CD4-positive, alpha-beta T cell treated with Interleukin-6 at 100 ng/mL for 8 hours (primary cell): ENCODE results near the gene WDR76.
"Not testable (repeated sequence)": the region's sequence is repeated elsewhere in the genome, so short reads cannot be mapped to it uniquely, and the experiment has no call there.

Source experiments
- DNase-seq: peaks from one replicate; pipeline ENCODE4 v3.0.0-alpha.2; 2020; ENCODE audit warnings: mixed read lengths, low spot score

Gene WDR76

DNA sequence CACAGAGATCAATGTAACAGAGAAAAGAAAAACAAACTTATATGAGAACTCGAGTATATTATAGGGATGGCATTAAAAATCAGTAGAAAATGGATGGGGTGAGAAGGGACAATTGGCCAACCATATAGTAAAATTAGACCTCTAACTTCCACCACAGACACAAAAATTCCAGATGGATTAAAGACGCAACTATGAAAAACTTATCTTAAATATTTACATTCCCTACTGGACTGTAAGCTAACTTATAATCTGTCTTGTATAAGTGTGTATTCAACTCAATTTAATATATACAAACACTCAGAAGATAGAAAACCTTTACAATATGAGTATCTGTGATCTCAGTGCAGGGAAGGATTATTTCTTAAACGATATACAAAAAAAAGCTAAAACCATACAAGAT lies 5.3 kb upstream of the WDR76 start:
- no peak for DNase-seq

DNA sequence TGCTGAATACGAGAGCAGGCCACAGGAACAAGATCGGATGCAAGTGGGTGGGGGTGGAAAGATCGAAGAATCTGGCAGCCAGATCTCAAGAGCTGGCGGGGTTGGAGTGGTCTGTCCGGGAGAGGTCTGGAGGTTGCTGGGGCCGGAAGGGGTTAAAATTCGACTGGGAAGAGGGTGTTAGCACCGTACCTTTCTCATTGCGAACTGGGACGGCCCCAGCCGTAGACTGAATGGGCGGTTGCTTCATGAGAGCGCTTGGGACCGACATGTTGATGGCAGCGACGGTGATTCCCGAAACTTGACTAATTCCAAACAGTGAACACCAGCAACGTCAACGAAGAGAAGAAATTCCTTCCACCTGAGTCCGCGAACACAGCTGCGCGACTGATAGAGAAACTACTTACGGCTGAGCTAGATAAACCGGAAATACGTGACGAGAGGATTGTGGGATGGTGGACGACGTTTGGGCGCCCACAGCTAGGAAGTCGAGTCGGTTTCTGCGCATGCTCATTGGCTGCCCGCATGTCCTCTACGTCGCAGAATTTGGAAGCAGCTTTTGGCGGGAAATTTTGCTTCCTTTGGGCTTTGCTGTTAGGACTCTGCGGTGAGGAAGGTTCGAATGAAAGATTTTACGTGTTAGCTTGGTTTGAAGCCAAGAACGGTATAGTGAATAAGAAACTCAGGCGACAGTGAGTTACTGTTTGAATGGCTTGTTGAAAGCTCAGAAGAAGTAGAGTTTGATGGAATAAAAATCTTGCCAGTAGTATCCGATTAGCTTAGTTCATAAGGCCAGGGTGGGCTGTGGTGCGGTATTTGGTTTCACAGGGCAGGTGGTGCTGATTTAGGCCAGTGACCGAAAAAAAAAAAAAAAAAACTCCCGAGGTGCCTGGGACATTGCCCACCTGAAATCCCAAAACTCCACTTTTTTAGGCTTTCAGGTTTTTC lies 2.2 kb upstream of the WDR76 start, which contains the start of gene MFAP1:
Gene MFAP1, minus strand, starts transcription at position 389 of the 945 bp plus-strand sequence. Its CDS starts 121 bp downstream, at position 268.
- DNase-seq, result peak; percentile 95

DNA sequence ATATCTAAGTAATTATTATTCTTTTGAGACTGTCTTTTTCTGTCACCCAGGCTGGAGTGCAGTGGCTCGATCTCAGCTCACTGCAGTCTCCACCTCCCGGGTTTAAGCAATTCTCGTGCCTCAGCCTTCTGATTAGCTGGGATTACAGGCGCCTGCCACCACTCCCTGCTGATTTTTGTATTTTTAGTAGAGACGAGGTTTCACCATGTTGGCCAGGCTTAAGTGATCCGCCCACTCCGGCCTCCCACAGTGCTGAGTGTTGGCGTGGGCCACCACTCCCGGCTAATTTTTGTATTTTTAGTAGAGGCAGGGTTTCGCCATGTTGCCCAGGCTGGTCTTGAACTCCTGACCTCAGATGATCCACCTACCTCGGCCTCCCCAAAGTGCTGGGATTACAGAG lies 1.5 kb upstream of the WDR76 start:
- not testable (repeated sequence) for DNase-seq

DNA sequence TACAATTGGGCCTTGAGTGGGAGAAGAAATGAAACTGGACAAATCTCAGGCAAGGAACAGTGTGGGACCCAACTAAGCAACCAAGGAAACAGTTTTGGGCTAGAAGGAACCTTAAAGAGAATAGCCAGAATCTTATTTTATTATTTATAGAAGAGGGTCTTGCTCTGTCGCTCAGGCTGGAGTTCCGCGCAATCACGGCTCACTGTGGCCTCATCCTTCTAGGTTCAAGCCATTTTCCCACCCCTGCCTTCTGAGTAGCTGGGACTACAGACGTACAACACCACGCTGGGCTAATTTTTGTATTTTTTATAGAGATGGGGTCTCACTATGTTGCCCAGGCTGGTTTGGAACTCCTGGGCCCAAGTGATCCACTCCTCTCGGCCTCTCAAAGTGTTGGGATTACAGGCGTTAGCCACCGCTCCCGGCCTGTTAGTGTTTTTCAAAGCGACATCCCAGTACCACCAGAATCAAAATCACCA lies 734 bp upstream of the WDR76 start:
- no peak for DNase-seq

DNA sequence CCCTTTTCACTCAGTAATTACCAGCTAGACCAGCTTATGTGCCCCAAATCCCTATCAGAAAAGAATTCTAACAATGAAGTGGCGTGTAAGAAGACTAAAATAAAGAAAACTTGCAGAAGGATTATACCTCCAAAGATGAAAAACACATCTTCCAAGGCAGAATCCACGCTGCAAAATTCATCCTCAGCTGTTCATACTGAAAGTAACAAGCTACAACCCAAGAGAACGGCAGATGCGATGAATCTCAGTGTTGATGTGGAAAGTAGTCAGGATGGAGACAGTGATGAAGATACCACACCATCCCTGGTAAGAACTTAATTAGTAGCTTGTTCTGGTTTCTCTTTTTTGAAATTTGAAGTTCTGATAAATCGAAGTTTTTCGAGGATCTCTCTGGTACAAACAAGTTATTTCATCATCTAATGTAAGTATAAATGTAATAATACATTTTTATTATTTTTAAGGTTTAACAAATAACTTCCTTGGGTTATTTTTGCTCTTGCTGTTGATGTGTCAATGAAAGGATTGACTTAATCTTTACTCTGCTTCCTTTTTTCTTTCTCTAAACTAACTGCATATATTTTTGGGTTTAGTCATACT lies 1.4 kb downstream of the WDR76 start:
- no peak for DNase-seq

DNA sequence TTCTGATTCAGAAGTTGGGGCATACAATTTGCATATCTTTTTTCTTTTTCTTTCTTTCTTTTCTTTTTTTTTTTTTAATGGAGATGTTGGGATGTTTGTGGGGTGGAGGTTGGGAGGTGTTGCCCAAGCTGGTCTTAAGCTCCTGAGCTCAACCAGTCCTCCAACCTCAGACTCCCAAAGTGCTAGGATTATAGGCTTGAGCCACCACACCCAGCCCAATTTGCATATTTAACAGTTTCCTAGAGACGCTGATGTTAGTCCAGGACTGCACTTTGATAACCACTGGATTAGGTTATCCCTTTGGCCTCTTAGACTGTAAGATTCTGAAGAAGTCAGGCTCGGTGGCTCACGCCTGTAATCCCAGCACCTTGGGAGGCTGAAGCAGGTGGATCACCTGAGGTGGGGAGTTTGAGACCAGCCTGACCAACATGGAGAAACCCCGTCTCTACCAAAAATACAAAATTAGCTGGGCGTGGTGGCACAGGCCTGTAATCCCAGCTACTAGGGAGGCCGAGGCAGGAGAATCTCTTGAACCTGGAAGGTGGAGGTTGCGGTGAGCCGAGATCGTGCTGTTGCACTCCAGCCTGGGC lies 3.2 kb downstream of the WDR76 start:
- not testable (repeated sequence) for DNase-seq

DNA sequence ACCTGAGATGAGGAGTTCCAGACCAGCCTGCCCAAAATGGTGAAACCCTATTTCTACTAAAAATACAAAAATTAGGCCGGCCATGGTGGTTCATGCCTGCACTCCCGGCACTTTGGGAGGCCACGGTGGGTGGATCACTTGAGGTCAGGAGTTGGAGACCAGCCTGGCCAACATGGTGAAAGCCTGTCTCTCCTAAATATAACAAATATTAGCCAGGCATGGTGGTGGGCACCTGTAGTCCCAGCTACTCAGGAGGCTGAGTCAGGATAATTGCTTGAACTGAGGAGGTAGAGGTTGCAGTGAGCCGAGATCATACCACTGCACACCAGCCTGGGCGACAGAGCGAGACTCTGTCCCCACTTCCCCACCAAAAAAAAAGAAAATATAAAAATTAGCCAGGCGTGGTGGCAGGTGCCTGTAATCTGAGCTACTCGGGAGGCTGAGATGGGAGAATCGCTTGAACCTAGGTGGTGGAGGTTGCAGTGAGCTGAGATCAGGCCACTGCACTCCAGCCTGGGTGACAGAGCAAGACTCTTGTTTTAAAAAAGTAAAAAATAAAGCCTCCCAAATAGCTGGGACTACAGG lies 4.0 kb downstream of the WDR76 start:
- not testable (repeated sequence) for DNase-seq

DNA sequence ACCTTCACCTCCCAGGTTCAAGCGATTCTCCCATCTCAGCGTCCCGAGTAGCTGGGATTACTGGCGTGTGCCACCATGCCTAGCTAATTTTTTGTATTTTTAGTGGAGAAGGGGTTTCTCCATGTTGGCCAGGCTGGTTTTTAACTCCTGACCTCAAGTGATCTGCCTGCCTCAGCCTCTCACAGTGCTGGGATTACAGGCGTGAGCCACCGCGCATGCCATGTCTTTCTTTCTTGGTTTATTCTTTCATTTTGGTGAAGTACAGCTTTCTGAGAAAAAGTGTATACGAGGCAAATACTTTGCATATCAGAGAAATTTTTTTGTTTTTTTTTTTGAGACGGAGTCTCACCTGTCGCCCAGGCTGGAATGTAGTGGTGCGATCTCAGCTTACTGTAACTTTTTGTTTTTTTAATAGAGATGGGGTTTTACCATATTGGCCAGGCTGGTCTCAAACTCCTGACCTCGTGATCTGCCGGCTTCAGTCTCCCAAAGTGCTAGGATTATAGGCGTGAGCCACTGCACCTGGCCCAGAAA lies 4.8 kb downstream of the WDR76 start:
- not testable (repeated sequence) for DNase-seq

DNA sequence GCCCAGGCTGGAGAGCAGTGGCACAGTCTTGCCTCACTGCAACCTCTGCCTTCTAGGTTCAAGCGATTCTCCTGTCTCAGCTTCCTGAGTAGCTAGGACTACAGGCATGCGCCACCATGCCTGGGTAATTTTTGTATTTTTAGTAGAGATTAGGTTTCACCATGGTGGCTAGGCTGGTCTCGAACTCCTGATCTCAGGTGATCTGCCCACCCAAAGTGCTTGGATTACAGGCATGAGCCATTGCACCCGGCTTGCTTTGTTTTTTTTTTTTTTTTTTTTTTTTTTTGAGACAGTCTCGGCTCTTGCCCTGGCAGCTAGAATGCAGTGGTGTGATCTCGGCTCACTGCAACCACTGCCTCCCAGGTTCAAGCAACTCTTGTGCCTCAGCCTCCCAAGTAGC lies 5.7 kb downstream of the WDR76 start:
- DNase-seq, result not testable (repeated sequence)

DNA sequence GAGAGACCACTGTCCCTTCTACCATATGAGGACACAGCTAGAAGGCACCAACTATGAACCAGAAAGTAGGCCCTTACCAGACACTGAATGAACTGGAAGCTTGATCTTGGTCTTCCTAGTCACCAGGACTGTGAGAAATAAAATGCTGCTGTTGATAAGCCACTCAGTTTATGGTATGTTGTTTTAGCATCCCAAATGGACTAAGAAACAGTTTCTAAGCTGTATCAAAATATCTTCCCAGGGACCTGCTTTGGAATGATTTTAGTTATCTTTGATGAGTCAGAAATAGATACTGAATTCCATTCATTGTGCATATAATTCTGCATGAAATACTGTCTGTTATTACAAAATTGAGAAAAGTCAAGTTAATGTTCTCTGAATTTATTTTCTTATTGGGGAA lies 18.6 kb downstream of the WDR76 start:
- no peak for DNase-seq

DNA sequence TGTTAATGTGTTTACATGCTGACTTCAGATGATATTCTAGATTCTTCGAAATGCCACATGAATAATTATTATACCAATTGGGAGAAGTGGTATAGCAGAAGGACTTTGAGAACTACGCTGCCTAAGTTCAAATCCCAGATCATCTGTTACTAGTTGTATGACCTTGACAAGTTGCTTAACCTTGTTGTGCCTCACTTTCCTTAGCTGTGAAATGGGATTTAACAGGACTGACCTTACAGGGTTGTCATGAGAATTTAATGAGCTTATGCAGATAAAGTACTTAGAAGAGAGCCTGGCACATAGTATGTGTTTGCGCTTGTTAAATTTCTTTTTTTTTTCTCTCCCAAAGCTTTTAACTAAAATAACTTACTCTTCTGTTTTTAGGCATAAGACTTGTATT lies 24.4 kb downstream of the WDR76 start:
- no peak for DNase-seq

DNA sequence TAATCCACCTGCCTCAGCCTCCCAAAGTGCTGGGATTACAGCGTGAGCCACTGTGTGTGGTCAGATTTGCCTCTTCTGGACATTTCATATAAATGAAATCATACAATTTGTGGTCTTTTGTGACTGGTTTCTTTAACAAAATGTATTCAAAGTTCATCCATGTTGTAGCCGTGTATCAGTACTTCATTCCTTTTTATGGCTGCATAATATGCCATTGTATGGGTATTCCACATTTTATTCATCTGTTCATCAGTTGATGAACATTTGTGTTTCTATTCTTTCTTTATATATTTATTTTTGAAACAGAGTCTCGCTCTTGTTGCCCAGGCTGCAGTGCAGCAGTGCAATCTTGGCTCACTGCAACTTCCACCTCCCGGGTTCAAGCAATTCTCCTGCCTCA lies 25.8 kb downstream of the WDR76 start:
- no peak for DNase-seq

DNA sequence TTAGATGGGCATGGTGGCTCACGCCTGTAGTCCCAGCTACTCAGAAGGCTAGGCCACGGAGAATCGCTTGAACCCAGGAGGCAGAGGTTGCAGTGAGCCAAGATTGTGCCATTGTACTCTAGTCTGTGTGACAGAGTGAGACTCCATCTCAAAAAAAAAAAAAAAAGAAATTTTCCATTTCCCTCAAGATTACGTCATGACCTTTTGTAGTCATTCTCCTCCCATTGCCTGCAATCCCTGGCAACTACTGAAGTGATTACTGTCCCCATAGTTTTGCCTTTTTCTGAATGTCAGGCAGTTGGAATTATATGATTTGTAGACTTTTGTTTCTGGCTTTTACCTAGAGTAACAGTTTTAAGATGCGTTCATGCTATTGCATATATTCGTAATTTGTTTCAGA lies 28.0 kb downstream of the WDR76 start:
- no peak for DNase-seq

DNA sequence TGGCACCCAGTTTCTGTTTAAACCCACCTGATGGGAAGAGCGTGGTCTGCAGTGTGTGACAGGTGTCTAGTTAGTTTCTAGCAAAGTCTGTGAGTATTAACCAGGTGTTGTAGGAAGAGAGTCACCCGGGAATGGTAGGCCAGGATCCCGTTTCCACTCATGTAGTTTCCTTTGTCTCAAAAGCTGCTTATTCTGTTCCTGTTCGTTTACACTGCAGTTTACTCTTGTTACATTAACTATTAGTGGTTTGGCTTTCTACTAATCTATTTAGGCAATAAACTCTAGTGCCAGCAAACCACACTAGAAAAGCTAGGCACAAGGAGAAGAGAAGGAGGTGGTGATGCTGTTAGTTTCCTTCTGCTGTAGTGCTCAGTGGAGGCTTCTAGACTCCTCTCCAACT lies 32.7 kb downstream of the WDR76 start:
- DNase-seq, result no peak

DNA sequence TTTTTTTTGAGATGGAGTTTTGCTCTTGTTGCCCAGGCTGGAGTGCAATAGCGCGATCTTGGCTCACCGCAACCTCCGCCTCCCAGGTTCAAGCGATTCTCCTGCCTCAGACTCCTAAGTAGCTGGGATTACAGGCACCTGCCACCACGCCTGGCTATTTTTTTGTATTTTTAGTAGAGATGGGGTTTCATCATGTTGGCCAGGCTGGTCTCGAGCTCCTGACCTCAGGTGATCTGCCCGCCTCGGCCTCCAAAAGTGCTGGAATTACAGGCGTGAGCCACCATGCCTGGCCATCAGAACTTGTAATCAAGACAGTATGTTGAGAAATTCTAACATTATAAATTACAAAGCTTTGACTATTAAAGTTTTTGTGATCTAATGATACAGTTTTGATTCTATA lies 39.8 kb downstream of the WDR76 start:
- not testable (repeated sequence) for DNase-seq

DNA sequence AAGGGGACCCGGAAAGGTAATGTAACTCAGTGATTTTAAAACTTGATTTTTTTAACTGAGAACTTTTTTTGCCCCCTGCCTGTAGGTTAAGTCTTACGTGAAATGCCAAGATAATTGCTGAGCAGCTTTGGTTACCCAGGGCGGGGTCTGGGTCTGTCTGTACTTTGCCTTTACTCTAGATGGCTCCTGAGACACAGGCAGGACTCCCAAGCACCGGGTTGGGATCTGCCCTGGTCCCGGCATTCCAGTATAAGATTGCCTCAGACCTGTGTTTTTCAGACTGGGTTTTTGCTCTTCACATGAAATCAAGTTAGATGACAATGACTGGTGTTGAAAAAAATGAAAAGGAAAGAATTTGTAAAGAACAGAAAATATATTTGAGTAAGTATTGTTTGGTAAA lies 40.3 kb downstream of the WDR76 start:
- no peak for DNase-seq

DNA sequence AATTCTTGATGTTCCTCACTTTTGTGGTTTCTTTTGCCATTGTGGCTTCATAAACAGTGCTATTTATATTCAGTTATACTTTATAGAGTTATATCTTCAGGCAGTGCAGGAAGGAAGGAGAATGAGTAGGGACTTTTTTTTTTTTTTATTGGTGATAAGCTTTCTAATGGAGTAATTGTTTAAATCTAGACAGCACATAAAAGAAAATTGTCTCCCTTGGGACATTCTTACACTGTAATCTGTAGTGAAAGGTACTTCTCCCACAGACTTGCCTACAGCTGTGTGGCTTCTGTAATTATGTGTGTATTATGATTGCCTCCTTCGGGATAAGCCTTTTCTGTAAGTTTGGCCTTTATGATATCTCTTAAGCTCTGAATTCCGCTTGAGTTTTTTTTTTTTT lies 41.6 kb downstream of the WDR76 start:
- no peak for DNase-seq

DNA sequence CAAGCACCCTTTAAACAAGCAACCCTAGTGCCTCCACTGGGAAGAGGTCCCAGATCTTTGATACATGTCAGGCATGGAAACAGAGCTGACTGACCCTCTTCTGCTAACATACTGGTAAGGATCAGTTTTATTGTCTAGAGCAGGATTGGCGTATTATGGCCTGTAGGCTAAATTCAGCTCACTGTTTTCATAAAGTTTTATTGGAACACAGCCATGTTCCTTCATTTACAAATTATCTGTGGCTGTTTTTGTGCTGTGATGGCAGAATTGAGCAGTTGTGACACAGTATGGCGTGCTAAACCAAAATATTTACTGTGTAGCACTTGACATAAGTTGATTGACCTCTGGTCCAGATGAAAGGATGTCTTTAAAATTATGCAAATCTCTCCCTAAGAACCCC lies 45.0 kb downstream of the WDR76 start:
- DNase-seq, result no peak

DNA sequence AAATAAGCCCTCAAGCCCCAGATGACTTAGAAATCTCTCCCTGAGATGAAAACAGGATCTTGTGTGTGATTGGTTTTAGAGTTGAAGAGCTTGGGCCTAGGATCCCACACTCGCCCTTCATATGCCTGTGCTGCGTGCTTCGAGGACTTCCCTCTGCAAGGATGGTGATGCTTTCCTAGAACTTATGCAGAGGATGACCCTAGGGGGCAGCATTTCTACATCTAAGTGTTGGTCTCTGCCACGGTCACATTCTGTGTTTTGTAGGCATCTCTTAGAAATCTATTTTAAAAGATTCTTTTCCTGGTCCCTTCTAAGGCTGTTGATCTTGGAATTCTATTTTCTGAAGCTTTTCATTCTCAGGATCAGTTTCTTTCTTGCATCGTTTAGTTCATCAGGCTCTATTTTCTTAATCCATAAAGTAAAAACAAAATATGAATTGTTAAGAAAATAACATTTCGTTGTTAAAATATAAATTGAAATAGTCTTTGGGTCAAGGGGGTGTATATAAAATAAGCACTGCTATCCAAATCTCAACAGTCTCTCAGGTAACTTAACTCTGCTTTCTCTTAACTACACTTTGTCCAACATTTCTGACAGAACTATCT lies 45.7 kb downstream of the WDR76 start:
- DNase-seq, result no peak

DNA sequence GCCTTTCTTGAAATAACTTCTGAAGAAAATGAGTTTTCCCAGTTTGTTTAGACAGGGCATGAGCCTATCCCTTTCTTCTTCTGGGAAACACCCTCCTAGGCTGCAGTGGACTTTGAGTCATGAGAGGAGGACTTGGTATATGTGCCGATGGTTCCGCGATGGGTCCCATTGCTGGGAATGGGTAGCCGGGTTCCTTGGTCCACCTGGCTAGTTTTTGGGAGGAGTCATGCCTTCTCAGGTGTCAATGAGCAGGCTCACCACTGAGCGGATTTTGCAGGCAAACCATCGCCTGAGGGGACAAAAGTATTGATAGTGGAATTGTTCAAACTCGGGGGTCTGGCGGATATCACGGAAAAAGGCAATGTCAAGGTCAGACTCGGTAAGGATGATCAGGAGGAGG lies 46.8 kb downstream of the WDR76 start:
- DNase-seq, result no peak

DNA sequence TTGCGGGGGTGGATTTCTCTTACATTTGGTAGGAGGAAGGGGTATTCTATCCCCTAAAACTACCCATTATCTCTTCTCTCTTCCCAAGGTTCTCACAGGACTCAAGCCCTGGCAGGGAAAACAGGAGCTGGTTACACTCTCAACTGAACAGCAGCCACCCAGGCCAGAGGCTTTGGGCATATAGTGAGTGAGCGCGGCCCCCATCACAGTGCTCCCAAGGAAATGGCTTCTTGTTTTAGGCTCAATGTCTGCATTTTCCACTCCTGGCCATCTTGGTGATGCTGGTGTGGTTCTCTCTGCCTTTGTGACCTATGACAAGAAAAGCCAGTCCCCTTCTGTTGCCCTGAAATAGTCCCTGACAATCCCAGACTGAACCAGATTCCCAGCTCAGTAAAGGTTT lies 50.1 kb downstream of the WDR76 start:
- no peak for DNase-seq

DNA sequence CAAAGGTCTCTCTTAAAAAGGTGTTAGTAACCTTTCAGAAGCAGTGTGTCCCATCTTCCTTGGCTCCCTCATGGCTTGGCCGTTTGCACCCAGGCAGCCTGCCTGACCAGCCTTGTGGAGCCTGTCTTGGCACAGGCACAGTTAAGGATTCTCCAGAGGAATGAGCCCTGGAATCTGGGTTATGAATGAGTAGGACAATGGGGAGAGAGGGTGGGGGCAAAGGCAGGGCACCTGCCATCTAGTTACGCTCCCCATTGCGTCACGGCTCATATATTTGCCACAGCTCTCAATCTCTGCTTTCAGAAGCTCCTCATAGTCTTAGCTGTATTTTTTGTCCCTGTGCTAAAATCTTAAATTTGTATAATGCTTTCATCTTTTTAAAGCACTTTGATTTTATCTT lies 50.6 kb downstream of the WDR76 start:
- DNase-seq, result no peak
